Stimulated activated CD8-positive, alpha-beta memory T cell treated with anti-CD3 and anti-CD28 coated beads, Interleukin-4, amount 100 ng/mL, for 48 hours (primary cell): ENCODE data around the gene UQCRHL.

ENCODE experiments used
- DNase-seq: peaks from one replicate; pipeline ENCODE4 v3.0.0-alpha.2; 2020

UQCRHL gene

GRCh38 chr1:15796086-15796462 lies 11.4 kb downstream of the UQCRHL start:
- DNase-seq = no peak

- no peak for DNase-seq
Measured at GRCh38 chr1:15788624-15789301, 18.7 kb downstream of the UQCRHL start.

GRCh38 chr1:15786581-15786980 lies 20.9 kb downstream of the UQCRHL start:
- DNase-seq = no peak

- DNase-seq = no peak
Measured at GRCh38 chr1:15785683-15786082, 21.8 kb downstream of the UQCRHL start.

GRCh38 chr1:15777909-15778707 lies 29.3 kb downstream of the UQCRHL start:
- DNase-seq = no peak

- no peak for DNase-seq
Measured at GRCh38 chr1:15775706-15776105, 31.7 kb downstream of the UQCRHL start.

GRCh38 chr1:15771836-15772515 lies 35.5 kb downstream of the UQCRHL start:
- no peak for DNase-seq

- DNase-seq = no peak
Measured at GRCh38 chr1:15770313-15770962, 37.0 kb downstream of the UQCRHL start.

- DNase-seq = no peak
Measured at GRCh38 chr1:15768388-15768787, 39.1 kb downstream of the UQCRHL start.

- DNase-seq = no peak
Measured at GRCh38 chr1:15767941-15768340, 39.5 kb downstream of the UQCRHL start.

GRCh38 chr1:15765495-15766194 lies 41.8 kb downstream of the UQCRHL start:
- no peak for DNase-seq

GRCh38 chr1:15764890-15765289 lies 42.6 kb downstream of the UQCRHL start:
- DNase-seq = no peak

- no peak for DNase-seq
Measured at GRCh38 chr1:15764269-15764764, 43.1 kb downstream of the UQCRHL start.

- DNase-seq = no peak
Measured at GRCh38 chr1:15762546-15762945, 44.9 kb downstream of the UQCRHL start.

- no peak for DNase-seq
Measured at GRCh38 chr1:15761366-15762128, 45.9 kb downstream of the UQCRHL start.

- no peak for DNase-seq
Measured at GRCh38 chr1:15760520-15761211, 46.8 kb downstream of the UQCRHL start.

GRCh38 chr1:15758953-15759661 lies 48.3 kb downstream of the UQCRHL start:
- DNase-seq = no peak

GRCh38 chr1:15758343-15758931 lies 49.0 kb downstream of the UQCRHL start, which contains the start of gene FBLIM1:
FBLIM1 (plus strand) TSS chr1:15758795; CDS start chr1:15764984, 6,189 bp downstream.
- no peak for DNase-seq

- DNase-seq = no peak
Measured at GRCh38 chr1:15757575-15758342, 49.7 kb downstream of the UQCRHL start.
